CD4-positive, CD25-positive, alpha-beta regulatory T cell (primary cell): ENCODE results near the gene TOGARAM2. TPM values are rescaled to one million over a fixed set of nuclear protein-coding genes. Genes with fewer than 3 reads are reported as not detected.

Experiments
- ATAC-seq, 2 donors: fragments of 150-1000 bp; cut with Tn5 transposase; one replicate each; pipeline ENCODE4 v1.10.0; 2021; ENCODE audit warnings: low read depth in 2 of 2, moderate number of reproducible peaks in 2 of 2, moderate library complexity in 1 of 2
- DNase-seq, 3 donors: peaks; one replicate each; pipeline versions ENCODE4 v3.0.0 to v3.0.0-alpha.2; 2012 to 2022; ENCODE audit warnings: mixed read lengths in 1 of 3
- H3K27ac ChIP-seq: one replicate; pipeline ENCODE4 v1.7.0; 2013; ENCODE audit warnings: mild to moderate bottlenecking, low read length; ENCODE audit not compliant: insufficient read depth, poor library complexity, severe bottlenecking
- H3K27me3 ChIP-seq: one replicate; pipeline ENCODE4 v1.7.0; 2013; ENCODE audit warnings: low read length; ENCODE audit not compliant: control insufficient read depth, insufficient read depth
- H3K36me3 ChIP-seq: one replicate; pipeline ENCODE4 v1.7.0; 2013; ENCODE audit warnings: mild to moderate bottlenecking, low read length, moderate library complexity; ENCODE audit not compliant: control insufficient read depth, insufficient read depth
- H3K4me1 ChIP-seq: 2 replicates; pipeline ENCODE4 v1.7.0; 2013; ENCODE audit warnings: mild to moderate bottlenecking, low read length; ENCODE audit not compliant: insufficient read depth, control insufficient read depth, poor library complexity, severe bottlenecking
- H3K4me3 ChIP-seq: one replicate; pipeline ENCODE4 v1.7.0; 2013; ENCODE audit warnings: low read depth, mild to moderate bottlenecking, low read length, moderate library complexity
- H3K9me3 ChIP-seq, 2 experiments: 1 replicate in 1 of 2; 2 replicates in 1 of 2; pipeline ENCODE4 v1.7.0; 2013; ENCODE audit warnings: low read length in 2 of 2, mild to moderate bottlenecking in 1 of 2, moderate library complexity in 1 of 2; ENCODE audit not compliant: control insufficient read depth in 2 of 2
- H3K27ac Mint-ChIP-seq, 3 donors: one replicate each; pipeline ENCODE4 v1.8.0; 2020 to 2022; ENCODE audit warnings: mild to moderate bottlenecking in 3 of 3, mixed read lengths in 3 of 3, moderate library complexity in 2 of 3
- H3K27me3 Mint-ChIP-seq: one replicate; pipeline ENCODE4 v1.8.0; 2022; ENCODE audit warnings: mild to moderate bottlenecking, mixed read lengths
- H3K36me3 Mint-ChIP-seq: one replicate; pipeline ENCODE4 v1.8.0; 2020; ENCODE audit warnings: mixed read lengths
- H3K4me1 Mint-ChIP-seq, 4 donors: one replicate each; pipeline ENCODE4 v1.8.0; 2020 to 2022; ENCODE audit warnings: mixed read lengths in 4 of 4, mild to moderate bottlenecking in 1 of 4
- H3K4me3 Mint-ChIP-seq, 4 donors: one replicate each; pipeline ENCODE4 v1.8.0; 2020 to 2022; ENCODE audit warnings: mild to moderate bottlenecking in 4 of 4, mixed read lengths in 4 of 4, moderate library complexity in 3 of 4
- H3K9me3 Mint-ChIP-seq, 7 donors: one replicate each; pipeline ENCODE4 v1.8.0; 2020 to 2022; ENCODE audit warnings: mixed read lengths in 7 of 7, mild to moderate bottlenecking in 3 of 7, moderate library complexity in 2 of 7
- polyA plus RNA-seq, 4 donors: library from polyadenylated mRNA; unstranded; fragments of 300-500 nt; fragmentation: Illumina TruSeq; gene quantifications; one replicate each; pipeline ENCODE4 v1.2.3, GENCODE V29; 2021
- total RNA-seq: library from RNA; stranded (reverse); gene quantifications from one replicate; pipeline ENCODE4 v1.2.3, GENCODE V29; 2022

Gene TOGARAM2
- total and polyA plus RNA-seq, 5 donors from 2014 or later = 1.5 to 9.3 (median 2.1) TPM; not detected in 1

GRCh38 chr2:28994679-28995078, 13.6 kb downstream of the TOGARAM2 start:
- Mint-ChIP-seq H3K4me3 (no peak overlapping the region), H3K9me3 (no peaks in the 10 kb centered on the region), H3K36me3 (no peaks in the 10 kb centered on the region), H3K4me1 (peaks cover 0 to 4% (median under 1%) of the 10 kb centered on the region in 4 donors), H3K27me3 (peaks cover 6% of the 10 kb centered on the region), H3K27ac (no peak overlapping the region)
- ATAC-seq = no peak
- Histone ChIP-seq H3K4me3 (no peak overlapping the region), H3K9me3 (no peaks in the 10 kb centered on the region), H3K4me1 (no peaks in the 10 kb centered on the region), H3K27ac (no peak overlapping the region), H3K36me3 (no peaks in the 10 kb centered on the region), H3K27me3 (no peaks in the 10 kb centered on the region)
- DNase-seq = no peak

GRCh38 chr2:28995765-28996750, 15.0 kb downstream of the TOGARAM2 start:
- Histone ChIP-seq H3K27me3 (no peaks in the 10 kb centered on the region), H3K4me3 (no peak overlapping the region), H3K27ac (no peak overlapping the region), H3K9me3 (no peaks in the 10 kb centered on the region), H3K36me3 (no peaks in the 10 kb centered on the region), H3K4me1 (peaks cover 10% of the 10 kb centered on the region)
- DNase-seq = no peak
- no peak for ATAC-seq
- H3K4me1 Mint-ChIP-seq = peaks cover 0 to 13% (median 12%) of the 10 kb centered on the region in 4 donors
- no peaks in the 10 kb centered on the region for H3K9me3 Mint-ChIP-seq
- H3K36me3 Mint-ChIP-seq = no peaks in the 10 kb centered on the region
- no peak overlapping the region for H3K4me3 Mint-ChIP-seq
- no peak overlapping the region for H3K27ac Mint-ChIP-seq
- no peaks in the 10 kb centered on the region for H3K27me3 Mint-ChIP-seq

DNA sequence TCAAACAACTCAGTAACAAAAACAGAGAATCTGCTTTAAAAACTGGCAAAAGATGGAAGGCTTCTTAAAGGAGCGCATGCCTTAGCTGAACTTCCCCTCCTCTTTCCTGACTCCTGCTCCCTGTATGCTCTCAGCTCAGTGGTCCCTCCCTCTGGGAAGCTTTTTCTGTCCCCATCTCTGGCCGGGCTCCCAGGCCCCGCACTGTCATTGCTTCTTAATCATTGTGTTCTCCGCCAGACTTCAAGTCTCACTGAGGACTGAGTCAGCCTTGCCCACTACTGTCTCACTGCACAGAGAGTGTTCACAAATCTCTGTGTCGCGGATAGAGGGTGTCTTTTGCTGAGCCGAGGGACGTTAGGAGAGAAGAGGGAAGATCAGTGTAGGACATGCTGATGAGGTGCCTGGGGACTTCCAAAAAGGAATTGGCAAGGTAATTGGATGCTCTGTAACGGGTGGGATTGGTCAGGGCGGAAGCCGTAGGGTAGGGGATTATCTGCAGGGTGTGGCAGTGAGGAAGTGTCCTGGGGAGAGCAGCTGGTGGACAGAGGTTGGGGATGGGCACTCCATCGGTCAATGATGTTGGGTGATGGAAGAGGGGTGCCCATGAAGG, 16.2 kb downstream of the TOGARAM2 start:
- Mint-ChIP-seq H3K4me1 (peaks cover 0 to 24% (median 18%) of the 10 kb centered on the region in 4 donors), H3K27me3 (no peaks in the 10 kb centered on the region), H3K4me3 (no peak overlapping the region), H3K9me3 (no peaks in the 10 kb centered on the region), H3K36me3 (no peaks in the 10 kb centered on the region), H3K27ac (peak overlapping the region in 1 of 3 donors; percentile 1)
- H3K9me3 ChIP-seq = no peaks in the 10 kb centered on the region
- no peak overlapping the region for H3K27ac ChIP-seq
- H3K36me3 ChIP-seq = no peaks in the 10 kb centered on the region
- ATAC-seq = no peak
- no peak for DNase-seq
- H3K4me1 ChIP-seq = peaks cover 20% of the 10 kb centered on the region
- H3K4me3 ChIP-seq = no peak overlapping the region
- H3K27me3 ChIP-seq = no peaks in the 10 kb centered on the region

- peak overlapping the region in 1 of 3 donors; percentile 22 for H3K27ac Mint-ChIP-seq
- H3K9me3 Mint-ChIP-seq = no peaks in the 10 kb centered on the region
- ATAC-seq (no peak), DNase-seq (no peak)
- H3K4me3 ChIP-seq = no peak overlapping the region
- H3K36me3 Mint-ChIP-seq = no peaks in the 10 kb centered on the region
- no peak overlapping the region for H3K27ac ChIP-seq
- no peaks in the 10 kb centered on the region for H3K36me3 ChIP-seq
- no peaks in the 10 kb centered on the region for H3K27me3 Mint-ChIP-seq
- H3K4me1 Mint-ChIP-seq = peaks cover 0 to 28% (median 19%) of the 10 kb centered on the region in 4 donors
- H3K4me1 ChIP-seq = peaks cover 22% of the 10 kb centered on the region
- no peak overlapping the region for H3K4me3 Mint-ChIP-seq
- H3K9me3 ChIP-seq = no peaks in the 10 kb centered on the region
- no peaks in the 10 kb centered on the region for H3K27me3 ChIP-seq
Measured at GRCh38 chr2:28997847-28998735, 17.0 kb downstream of the TOGARAM2 start.

- H3K27me3 Mint-ChIP-seq = no peaks in the 10 kb centered on the region
- DNase-seq (peak in 2 of 3 donors; percentile 53 to 66), ATAC-seq (peak; percentile 77 to 80)
- peaks cover 0 to 28% (median 19%) of the 10 kb centered on the region in 4 donors for H3K4me1 Mint-ChIP-seq
- peak overlapping the region in 1 of 4 donors; percentile 58 for H3K4me3 Mint-ChIP-seq
- Histone ChIP-seq H3K27ac (peak overlapping the region; percentile 37), H3K4me1 (peaks cover 22% of the 10 kb centered on the region), H3K4me3 (no peak overlapping the region), H3K27me3 (no peaks in the 10 kb centered on the region), H3K9me3 (no peaks in the 10 kb centered on the region), H3K36me3 (no peaks in the 10 kb centered on the region)
- no peaks in the 10 kb centered on the region for H3K9me3 Mint-ChIP-seq
- no peaks in the 10 kb centered on the region for H3K36me3 Mint-ChIP-seq
- H3K27ac Mint-ChIP-seq = peak overlapping the region; percentile 38 to 89 (median 52)
Measured at GRCh38 chr2:29000481-29000880, 19.4 kb downstream of the TOGARAM2 start.

- Mint-ChIP-seq H3K9me3 (no peaks in the 10 kb centered on the region), H3K27me3 (no peaks in the 10 kb centered on the region), H3K27ac (peak overlapping the region; percentile 42 to 89 (median 52)), H3K36me3 (no peaks in the 10 kb centered on the region), H3K4me3 (peak overlapping the region in 1 of 4 donors; percentile 58), H3K4me1 (peaks cover 0 to 28% (median 19%) of the 10 kb centered on the region in 4 donors)
- Histone ChIP-seq H3K4me3 (no peak overlapping the region), H3K9me3 (no peaks in the 10 kb centered on the region), H3K36me3 (no peaks in the 10 kb centered on the region), H3K27me3 (no peaks in the 10 kb centered on the region), H3K27ac (peak overlapping the region; percentile 37), H3K4me1 (peaks cover 22% of the 10 kb centered on the region)
- DNase-seq (no peak), ATAC-seq (no peak)
Measured at GRCh38 chr2:29000956-29001355, 19.9 kb downstream of the TOGARAM2 start.

DNA sequence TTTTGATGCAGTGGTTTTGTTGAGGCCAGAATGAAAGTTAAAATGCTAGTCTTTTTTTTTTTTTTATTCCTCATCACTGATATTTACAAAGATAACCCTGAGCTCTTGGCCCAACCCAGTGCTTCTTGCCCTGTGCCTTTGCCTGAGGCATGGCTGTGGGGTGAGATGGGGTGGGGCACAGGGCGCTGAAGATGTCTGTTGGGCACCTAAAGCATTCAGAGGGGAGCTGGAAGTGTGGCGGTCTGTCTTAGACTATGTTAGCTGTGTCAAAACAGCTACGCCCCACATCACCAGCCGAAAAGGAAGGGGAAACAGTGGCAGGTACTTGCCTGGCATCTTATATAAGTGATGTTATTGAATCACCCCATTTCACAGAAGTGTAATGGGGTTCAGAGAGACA, 20.7 kb downstream of the TOGARAM2 start:
- no peaks in the 10 kb centered on the region for H3K27me3 Mint-ChIP-seq
- no peaks in the 10 kb centered on the region for H3K36me3 ChIP-seq
- peaks cover 22% of the 10 kb centered on the region for H3K4me1 ChIP-seq
- peak overlapping the region; percentile 80 to 91 (median 89) for H3K27ac Mint-ChIP-seq
- H3K9me3 ChIP-seq = no peaks in the 10 kb centered on the region
- no peaks in the 10 kb centered on the region for H3K36me3 Mint-ChIP-seq
- peak in 2 of 3 donors; percentile 36 to 51 for DNase-seq
- H3K4me3 Mint-ChIP-seq = peak overlapping the region; percentile 55 to 88 (median 58)
- peak; percentile 38 to 46 for ATAC-seq
- H3K4me1 Mint-ChIP-seq = peaks cover 0 to 28% (median 19%) of the 10 kb centered on the region in 4 donors
- no peaks in the 10 kb centered on the region for H3K9me3 Mint-ChIP-seq
- H3K4me3 ChIP-seq = peak overlapping the region; percentile 7
- H3K27ac ChIP-seq = peak overlapping the region; percentile 35
- H3K27me3 ChIP-seq = no peaks in the 10 kb centered on the region
